ENCODE results near the gene ACTN1.
A peak's percentile ranks its signal among the peaks of the same experiment; 100 is the strongest.
"Not testable (repeated sequence)": the region's sequence is repeated elsewhere in the genome, so short reads cannot be mapped to it uniquely, and the experiment has no call there.

Gene ACTN1

GRCh38 chr14:68979021-68979721 lies at the start of gene ACTN1:
TSS of gene ACTN1 (minus strand) at chr14:68979302. CDS start at chr14:68979056, 246 bp downstream.
- DNase-seq = peak; percentile 73 to 80

DNA sequence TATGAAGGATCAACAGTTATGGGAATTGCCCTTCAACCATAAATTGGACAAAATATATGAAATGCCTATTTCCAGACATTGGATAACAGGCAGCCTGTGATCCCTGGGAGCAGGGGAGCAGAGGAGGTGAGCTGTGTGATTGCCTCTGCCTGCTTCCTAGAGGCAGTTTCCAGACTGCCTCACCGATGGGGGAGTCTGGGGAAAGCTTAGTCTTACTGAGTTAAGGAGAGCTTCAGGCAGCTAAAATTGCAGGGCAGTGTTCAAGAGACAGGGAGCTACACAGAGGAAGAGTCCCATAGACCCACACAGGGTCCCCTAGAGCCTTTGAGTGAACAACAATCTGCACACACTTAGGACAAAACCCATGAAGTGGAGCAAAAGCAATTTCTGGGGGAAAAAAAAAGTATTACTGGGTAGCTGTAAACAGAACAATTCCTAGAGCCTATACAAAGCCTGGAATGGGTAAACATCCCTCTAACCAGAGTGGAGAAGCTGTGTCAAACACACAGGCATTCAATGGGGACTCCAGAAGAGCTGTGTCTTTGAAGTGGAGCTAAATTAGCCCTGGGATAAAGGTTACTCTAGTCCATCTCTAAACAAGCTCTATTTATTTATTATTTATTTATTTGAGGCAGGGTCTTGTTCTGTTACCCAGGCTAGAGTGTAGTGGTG lies 48.3 kb upstream of the ACTN1 start:
- DNase-seq = no peak

GRCh38 chr14:69023035-69023434 lies 43.9 kb upstream of the ACTN1 start:
- no peak for DNase-seq

GRCh38 chr14:69022093-69022492 lies 43.0 kb upstream of the ACTN1 start:
- DNase-seq = not testable (repeated sequence)

- no peak for DNase-seq
Observed at GRCh38 chr14:69017706-69018105, 38.6 kb upstream of the ACTN1 start.

DNA sequence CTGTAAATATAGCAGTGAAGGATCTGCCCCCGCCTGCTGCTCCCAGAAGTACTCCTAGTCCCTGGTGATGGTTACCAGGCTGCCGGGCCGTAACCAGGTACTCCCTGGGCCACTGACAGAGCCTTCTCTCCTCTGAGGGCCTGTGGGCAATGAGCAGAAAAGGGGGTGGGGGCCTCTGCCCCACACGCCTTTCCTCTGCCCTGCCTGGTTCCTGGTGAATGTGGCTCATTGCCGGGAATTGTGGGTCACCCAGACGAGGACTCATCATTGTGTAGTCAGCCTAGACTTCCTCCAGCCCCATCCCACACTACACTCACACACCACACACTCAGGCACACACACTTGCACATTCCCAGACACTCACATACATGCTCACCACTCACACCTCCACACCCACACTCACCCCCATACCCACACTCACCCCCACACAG lies 35.7 kb upstream of the ACTN1 start:
- no peak for DNase-seq

GRCh38 chr14:69013943-69014782 lies 35.1 kb upstream of the ACTN1 start:
- no peak for DNase-seq

- DNase-seq = no peak
Observed at GRCh38 chr14:69012256-69012953, 33.3 kb upstream of the ACTN1 start.

DNA sequence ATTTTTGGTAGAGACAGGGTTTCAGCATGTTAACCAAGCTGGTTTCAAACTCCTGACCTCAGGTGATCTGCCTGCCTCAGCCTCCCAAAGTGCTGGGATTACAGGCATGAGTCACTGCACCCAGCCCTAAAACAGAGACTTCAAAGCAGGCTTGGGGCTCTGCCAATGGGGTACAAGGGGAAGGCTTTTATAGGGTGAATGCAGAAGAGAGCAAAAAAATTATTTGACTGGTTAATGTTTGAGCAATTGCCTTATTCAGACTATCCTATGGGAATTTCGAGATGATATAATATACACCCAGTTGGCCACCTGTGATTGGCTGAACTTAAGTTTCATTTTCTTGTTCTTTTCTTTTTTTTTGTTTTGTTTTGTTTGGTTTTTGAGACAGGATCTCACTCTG lies 31.5 kb upstream of the ACTN1 start:
- no peak for DNase-seq

- DNase-seq = no peak
Observed at GRCh38 chr14:69008421-69008884, 29.4 kb upstream of the ACTN1 start.

GRCh38 chr14:69006346-69006745 lies 27.2 kb upstream of the ACTN1 start:
- no peak for DNase-seq

GRCh38 chr14:69005432-69006148 lies 26.5 kb upstream of the ACTN1 start:
- DNase-seq = no peak

DNA sequence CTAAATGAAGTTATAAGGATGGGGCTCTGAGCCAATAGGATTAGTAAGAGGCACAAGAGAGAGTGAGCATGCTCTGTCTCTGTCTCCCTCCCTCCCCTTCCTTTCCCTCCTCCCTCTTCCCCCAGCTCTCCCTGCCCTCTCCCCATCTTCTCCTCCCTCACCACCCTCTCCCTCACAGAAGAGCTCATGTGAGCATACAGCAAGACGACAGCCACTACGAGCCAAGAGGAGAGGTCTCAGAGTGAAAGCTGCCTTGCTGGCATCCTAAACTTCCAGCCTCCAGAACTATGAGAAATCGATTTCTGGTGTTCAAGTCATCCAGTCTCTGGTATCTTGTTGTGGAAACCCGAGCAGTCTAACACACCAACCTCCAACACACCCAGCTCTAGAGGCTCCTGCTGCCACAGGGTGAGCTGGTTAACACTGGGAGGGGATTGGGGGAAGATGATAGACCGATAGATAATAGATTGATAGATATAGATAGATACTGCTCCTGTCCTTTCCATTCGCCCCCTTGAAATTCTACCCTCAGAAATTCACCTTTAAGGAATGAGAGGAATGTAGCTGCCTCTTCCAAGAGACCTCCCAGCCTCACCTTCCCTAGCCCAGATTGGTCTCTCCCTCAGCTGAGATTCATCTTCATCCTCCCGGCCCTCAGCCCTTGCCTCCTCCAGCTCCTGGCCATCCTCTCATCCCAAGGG lies 25.8 kb upstream of the ACTN1 start:
- DNase-seq = no peak

DNA sequence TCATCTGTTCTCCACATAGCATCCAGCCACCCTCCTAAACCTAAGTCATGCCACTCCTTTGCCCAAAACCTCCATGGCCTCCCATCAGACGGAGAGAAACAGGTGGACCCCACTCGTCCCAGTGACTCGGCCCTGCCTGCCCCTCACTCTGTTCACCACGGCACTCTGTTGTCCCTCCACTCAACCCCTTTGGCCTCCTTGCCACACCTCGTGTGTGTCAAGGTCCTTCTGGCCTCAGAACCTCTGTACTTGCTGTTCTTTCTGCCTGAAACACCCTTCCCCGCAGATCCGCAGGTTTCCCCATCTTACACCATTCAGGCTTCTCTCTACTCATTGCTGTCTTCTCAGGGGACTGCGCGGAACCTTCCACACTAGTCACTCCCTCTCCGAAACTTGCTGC lies 24.5 kb upstream of the ACTN1 start:
- DNase-seq = no peak

DNA sequence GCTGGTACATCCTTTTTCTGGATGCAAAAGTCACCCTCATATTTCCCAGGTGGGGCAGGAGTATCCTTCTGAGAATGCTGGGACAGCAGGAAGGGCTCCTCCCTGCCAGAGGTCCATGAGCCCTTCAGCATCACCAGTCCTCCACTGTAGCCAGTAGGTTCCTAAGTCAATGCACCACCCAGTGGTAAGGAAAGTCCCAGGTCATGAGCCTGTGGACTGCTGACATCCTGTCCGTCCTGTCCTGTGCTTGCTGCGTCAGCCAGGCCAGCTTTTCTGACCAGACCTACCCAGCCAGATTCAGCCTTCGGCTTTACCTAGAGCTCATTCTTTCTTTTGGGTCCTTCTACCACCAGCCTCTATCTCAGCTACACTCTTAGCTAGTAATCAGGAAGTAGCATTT lies 23.0 kb upstream of the ACTN1 start:
- no peak for DNase-seq

GRCh38 chr14:69001375-69001774 lies 22.3 kb upstream of the ACTN1 start:
- DNase-seq = no peak

DNA sequence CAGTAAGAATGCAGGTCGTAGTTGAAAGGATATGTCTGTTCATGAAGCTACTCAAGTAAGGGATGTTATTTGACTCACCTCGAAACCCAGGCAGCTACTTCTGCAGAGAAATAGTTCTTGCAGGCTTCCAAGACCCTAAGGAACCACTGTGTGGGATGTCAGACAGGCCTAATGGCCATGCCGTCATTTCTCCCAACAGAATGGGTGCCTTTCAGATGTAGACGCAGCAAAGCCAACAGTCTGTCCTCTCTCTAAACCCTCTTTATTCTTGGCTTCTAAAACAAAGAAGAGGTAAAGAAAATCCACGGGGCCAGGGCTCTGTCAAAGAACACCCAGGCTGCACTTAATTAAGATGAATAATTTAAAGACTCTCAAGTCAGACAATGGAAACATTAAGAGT lies 19.0 kb upstream of the ACTN1 start:
- DNase-seq = no peak

GRCh38 chr14:68995731-68996130 lies 16.6 kb upstream of the ACTN1 start:
- DNase-seq = no peak

DNA sequence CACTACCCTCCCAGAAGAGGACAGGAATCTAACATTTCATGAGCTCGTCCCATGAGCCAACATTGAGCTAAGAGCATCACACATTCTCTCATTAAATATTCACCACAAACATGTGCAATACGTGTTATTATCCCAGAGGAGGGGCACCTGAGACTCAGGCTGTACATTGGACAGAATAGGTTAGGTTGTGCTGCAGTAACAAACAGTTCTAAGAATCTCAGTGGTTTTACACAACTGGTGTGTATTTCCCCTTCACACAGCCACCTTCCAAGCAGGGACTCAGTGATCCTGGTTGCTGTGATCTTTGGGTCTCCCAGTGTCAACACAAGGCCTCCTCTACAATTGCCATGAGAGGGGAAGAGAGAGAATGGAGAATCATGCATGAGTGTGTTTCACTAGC lies 15.0 kb upstream of the ACTN1 start:
- DNase-seq = no peak

DNA sequence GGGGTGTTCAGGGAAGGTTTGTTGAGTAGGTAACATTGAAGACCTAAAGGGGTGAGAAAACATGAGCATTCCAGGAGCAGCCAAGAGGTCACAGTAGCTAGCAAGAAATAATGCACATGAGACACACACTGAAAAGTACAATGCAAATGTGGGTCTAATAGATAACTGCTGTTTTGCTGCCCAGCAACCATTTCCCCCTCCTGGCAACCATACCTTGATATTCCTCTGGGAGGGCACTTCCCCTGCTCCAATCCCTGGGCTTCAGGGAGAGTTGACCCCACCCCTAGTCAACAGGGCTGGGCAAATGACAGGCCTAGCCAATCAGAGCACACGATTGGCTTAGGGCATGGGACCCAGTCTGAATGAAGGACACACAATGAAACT lies 8.5 kb upstream of the ACTN1 start:
- DNase-seq = no peak

DNA sequence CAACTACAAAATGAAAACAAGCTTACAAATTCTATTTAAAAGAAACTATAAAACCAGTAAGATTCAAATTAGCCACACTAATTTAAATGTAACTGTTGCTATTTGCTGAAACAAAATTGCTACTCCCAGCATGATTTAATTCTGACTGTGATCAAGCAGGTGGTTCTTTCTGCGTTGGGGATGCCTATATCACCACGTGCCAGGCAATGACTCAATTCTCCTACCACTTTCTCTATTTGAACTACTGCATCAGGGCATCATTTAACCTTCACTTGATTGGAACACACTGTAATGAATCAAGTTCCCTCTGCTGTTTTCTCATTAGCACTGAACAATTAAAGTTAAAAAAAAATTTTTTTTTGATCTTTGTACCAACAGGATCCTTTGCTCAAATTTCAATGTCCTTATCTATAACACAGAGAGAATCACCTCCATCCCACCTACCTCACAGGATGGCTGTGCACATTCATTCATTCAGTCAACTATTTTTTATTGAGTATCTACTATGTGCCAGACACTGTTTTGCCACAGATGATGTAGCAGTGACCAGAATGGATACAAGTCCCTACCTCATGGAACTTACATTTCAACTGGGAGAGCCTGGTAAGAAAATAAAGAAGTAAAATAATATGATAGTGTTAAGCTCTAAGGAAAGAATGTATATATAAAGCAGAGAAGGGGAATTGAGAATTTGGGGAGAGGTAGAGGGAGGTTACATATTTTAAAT lies 8.0 kb upstream of the ACTN1 start:
- DNase-seq = no peak
